ENCODE data around the gene BPGM. TPM values are rescaled to one million over a fixed set of nuclear protein-coding genes. Genes with fewer than 3 reads are reported as not detected.

Gene BPGM
- total RNA-seq, 1 experiment from 2014 or later = 18.5 TPM

DNA sequence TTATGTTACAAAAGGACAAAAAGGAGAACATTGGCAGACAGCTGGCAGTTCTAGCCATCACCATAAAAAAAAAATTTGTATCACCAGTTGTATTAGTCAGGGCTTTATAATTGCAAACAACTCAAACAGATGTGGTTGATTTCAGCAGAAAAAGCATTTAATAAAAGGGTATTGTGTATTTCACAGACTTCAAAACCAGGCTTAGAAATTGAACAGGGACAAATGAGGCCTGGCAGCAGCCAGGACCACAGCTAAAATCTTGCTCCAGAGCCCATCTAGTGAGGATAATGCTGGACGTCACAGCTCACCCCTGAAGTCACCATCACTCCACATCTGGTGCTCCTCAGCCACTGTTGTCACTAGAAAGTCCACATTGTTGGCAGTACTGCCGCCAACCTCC is 79.9 kb downstream of the BPGM start:
- H3K36me3 ChIP-seq (ENCODE audit: low read depth) = no peaks in the 10 kb centered on the region
- H3K27me3 ChIP-seq (ENCODE audit: insufficient read depth, low read depth) = no peaks in the 10 kb centered on the region
- ChIA-PET POLR2A (ENCODE audit: unreplicated experiment) (interaction anchor here (0.7 kb wide), 2 partner anchors 20 to 173 kb away, joined by 4 to 9 read pairs; no protein-coding TSS in a partner anchor), CTCF (interaction anchor here (0.6 kb wide), 1 partner anchor 192 kb away, joined by 3 read pairs; no protein-coding TSS in a partner anchor)
- H3K4me3 ChIP-seq = no peak overlapping the region
- no peaks in the 10 kb centered on the region for H3K4me1 ChIP-seq (replicated peaks; ENCODE audit: insufficient read depth)
- H3F3A ChIP-seq (ENCODE audit: insufficient read depth, low read depth) = no peaks in the 10 kb centered on the region
- no peak overlapping the region for H2AFZ ChIP-seq
- no peak for DNase-seq
- no peak overlapping the region for H3K4me2 ChIP-seq
- no peak for TF ChIP-seq EZH2 (IDR thresholded peaks at IDR 0.05; ENCODE audit: low read depth)
- TF ChIP-seq, protein P1, sequence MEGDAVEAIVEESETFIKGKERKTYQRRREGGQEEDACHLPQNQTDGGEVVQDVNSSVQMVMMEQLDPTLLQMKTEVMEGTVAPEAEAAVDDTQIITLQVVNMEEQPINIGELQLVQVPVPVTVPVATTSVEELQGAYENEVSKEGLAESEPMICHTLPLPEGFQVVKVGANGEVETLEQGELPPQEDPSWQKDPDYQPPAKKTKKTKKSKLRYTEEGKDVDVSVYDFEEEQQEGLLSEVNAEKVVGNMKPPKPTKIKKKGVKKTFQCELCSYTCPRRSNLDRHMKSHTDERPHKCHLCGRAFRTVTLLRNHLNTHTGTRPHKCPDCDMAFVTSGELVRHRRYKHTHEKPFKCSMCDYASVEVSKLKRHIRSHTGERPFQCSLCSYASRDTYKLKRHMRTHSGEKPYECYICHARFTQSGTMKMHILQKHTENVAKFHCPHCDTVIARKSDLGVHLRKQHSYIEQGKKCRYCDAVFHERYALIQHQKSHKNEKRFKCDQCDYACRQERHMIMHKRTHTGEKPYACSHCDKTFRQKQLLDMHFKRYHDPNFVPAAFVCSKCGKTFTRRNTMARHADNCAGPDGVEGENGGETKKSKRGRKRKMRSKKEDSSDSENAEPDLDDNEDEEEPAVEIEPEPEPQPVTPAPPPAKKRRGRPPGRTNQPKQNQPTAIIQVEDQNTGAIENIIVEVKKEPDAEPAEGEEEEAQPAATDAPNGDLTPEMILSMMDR (conservative IDR thresholded peaks at IDR 0.05) = no peak
- H4K20me1 ChIP-seq (ENCODE audit: insufficient read depth) = no peaks in the 10 kb centered on the region
- no peaks in the 10 kb centered on the region for H3K9me2 ChIP-seq (ENCODE audit: insufficient read depth)
- H3K9me3 ChIP-seq (ENCODE audit: insufficient read depth, low read depth) = no peaks in the 10 kb centered on the region
- H3K79me2 ChIP-seq (ENCODE audit: low read depth) = no peaks in the 10 kb centered on the region
- intact Hi-C loops (cut with micrococcal nuclease; ENCODE audit: unreplicated experiment) = no loop called here
- H3K27ac ChIP-seq = no peak overlapping the region
- BruUV-seq (replicated peaks) = no TSS peak

- no peak overlapping the region for H3K27ac ChIP-seq
- H3K9me2 ChIP-seq (ENCODE audit: insufficient read depth) = no peaks in the 10 kb centered on the region
- no peaks in the 10 kb centered on the region for H3K79me2 ChIP-seq (ENCODE audit: low read depth)
- ChIA-PET POLR2A (ENCODE audit: unreplicated experiment) (interaction anchor here (0.5 kb wide), 1 partner anchor 41 kb away, joined by 3 read pairs; no protein-coding TSS in a partner anchor), CTCF (no interaction called here)
- BruUV-seq (replicated peaks) = no TSS peak
- no peak for DNase-seq
- H3K27me3 ChIP-seq (ENCODE audit: insufficient read depth, low read depth) = no peaks in the 10 kb centered on the region
- H3K4me1 ChIP-seq (replicated peaks; ENCODE audit: insufficient read depth) = no peaks in the 10 kb centered on the region
- no peaks in the 10 kb centered on the region for H4K20me1 ChIP-seq (ENCODE audit: insufficient read depth)
- no peak overlapping the region for H2AFZ ChIP-seq
- no peaks in the 10 kb centered on the region for H3F3A ChIP-seq (ENCODE audit: insufficient read depth, low read depth)
- H3K4me2 ChIP-seq = no peak overlapping the region
- H3K36me3 ChIP-seq (ENCODE audit: low read depth) = no peaks in the 10 kb centered on the region
- TF ChIP-seq, protein P1 (conservative IDR thresholded peaks at IDR 0.05) = no peak
- TF ChIP-seq EZH2 (IDR thresholded peaks at IDR 0.05; ENCODE audit: low read depth) = no peak
- intact Hi-C loops (cut with micrococcal nuclease; ENCODE audit: unreplicated experiment) = no loop called here
- H3K9me3 ChIP-seq (ENCODE audit: insufficient read depth, low read depth) = no peaks in the 10 kb centered on the region
- no peak overlapping the region for H3K4me3 ChIP-seq
Measured at GRCh38 chr7:134727711-134728110, 81.1 kb downstream of the BPGM start.

Other genes starting within 250 kb of the BPGM start
- gene AKR1B1, start 187.8 kb upstream of the BPGM start, total RNA-seq (2021) = 1,009 and 1,328 TPM in 2 replicates
- 479 and 546 TPM in 2 replicates for gene AKR1B10, start 119.3 kb upstream of the BPGM start, total RNA-seq (2021)
- 3.2 and 3.4 TPM in 2 replicates for gene AKR1B15, start 97.7 kb upstream of the BPGM start, total RNA-seq (2021)
- gene CALD1, start 132.8 kb downstream of the BPGM start, total RNA-seq (2021) = 84.4 and 97.5 TPM in 2 replicates

Data from PC-9 (cell line).